Activated naive CD8-positive, alpha-beta T cell (primary cell): Measurements from ENCODE around the gene SBF1.
A peak's percentile ranks its signal among the peaks of the same experiment; 100 is the strongest.

Source experiments
- H3K27ac Mint-ChIP-seq: one replicate; pipeline ENCODE4 v1.8.0; 2021; ENCODE audit warnings: mixed read lengths
- H3K27me3 Mint-ChIP-seq: one replicate; pipeline ENCODE4 v1.8.0; 2021; ENCODE audit warnings: mixed read lengths
- H3K36me3 Mint-ChIP-seq: one replicate; pipeline ENCODE4 v1.8.0; 2021; ENCODE audit warnings: mixed read lengths
- H3K4me1 Mint-ChIP-seq: one replicate; pipeline ENCODE4 v1.8.0; 2021; ENCODE audit warnings: low read depth, mixed read lengths
- H3K4me3 Mint-ChIP-seq: one replicate; pipeline ENCODE4 v1.8.0; 2021; ENCODE audit warnings: mild to moderate bottlenecking, mixed read lengths
- H3K9me3 Mint-ChIP-seq: one replicate; pipeline ENCODE4 v1.8.0; 2021; ENCODE audit warnings: low read depth, mixed read lengths

Gene SBF1

DNA sequence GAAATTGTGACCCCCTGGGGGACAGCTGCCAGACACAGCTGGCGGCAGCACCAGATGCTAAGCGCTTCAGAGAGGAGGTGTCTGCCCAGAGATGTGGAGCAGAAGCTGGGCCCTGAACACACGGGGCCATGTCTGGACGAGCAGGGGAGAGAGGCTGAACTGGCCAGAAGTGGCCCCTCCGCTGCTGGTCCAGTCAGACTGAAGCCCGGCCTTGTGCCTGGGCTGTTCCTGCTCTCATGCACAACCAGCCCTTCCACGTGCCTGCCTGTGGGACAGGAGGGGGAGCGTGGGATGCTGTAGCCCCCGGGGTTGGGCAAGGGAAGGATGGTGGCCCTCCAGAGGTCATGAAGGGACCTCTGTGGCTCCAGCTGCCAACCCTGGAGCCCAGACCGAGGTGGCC is 8.3 kb upstream of the SBF1 start:
- Mint-ChIP-seq H3K36me3 (no peaks in the 10 kb centered on the region), H3K4me1 (peaks cover 9% of the 10 kb centered on the region), H3K4me3 (peak overlapping the region; percentile 27), H3K9me3 (no peaks in the 10 kb centered on the region), H3K27me3 (no peaks in the 10 kb centered on the region), H3K27ac (no peak overlapping the region)

DNA sequence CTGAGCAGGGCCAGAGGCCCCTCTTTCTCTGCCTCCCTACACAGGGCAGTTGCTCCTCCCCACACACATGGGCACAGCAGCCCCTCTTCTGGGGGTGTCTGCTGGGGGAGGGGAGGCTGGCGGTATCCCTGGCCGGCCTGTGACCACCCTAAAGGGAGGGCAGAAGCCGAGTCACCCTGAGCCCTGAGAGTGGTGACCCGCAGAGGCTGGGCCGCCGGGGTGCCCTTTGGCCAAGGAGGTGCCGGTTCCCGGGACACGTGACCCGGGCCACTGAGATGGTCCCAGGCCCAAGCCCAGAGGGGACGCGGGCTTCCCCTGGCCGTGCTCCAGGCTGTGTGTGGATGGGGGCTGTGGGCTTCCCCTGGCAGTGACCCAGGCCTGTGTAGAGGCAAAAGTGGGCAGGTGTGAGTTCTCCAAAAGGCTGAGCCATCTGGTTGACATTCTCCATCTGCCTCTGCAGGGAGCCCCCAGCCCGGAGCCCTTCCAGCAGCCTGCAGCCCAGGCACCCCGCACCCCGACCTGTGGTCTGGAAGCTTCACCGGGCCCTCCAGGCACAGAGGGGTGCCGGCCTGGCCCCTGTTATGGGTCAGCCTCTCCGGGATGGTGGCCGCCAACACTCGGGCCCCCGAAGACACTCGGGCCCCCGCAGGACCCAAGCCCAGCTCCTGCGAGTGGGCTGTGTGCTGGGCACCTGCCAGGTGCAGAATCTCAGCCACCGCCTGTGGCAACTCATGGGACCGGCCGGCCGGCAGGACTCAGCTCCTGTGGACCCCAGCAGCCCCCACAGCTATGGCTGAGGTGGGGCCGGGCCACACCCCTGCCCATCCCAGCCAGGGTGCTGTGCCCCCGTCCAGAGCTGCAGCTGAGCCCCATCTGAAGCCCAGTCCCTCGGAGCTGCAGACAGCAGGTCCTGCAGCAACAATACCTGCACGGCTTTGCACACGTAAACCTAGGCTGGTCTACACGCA is 7.6 kb upstream of the SBF1 start:
- Mint-ChIP-seq H3K4me3 (peak overlapping the region; percentile 76), H3K27ac (no peak overlapping the region), H3K4me1 (peaks cover 9% of the 10 kb centered on the region), H3K9me3 (no peaks in the 10 kb centered on the region), H3K36me3 (no peaks in the 10 kb centered on the region), H3K27me3 (no peaks in the 10 kb centered on the region)

DNA sequence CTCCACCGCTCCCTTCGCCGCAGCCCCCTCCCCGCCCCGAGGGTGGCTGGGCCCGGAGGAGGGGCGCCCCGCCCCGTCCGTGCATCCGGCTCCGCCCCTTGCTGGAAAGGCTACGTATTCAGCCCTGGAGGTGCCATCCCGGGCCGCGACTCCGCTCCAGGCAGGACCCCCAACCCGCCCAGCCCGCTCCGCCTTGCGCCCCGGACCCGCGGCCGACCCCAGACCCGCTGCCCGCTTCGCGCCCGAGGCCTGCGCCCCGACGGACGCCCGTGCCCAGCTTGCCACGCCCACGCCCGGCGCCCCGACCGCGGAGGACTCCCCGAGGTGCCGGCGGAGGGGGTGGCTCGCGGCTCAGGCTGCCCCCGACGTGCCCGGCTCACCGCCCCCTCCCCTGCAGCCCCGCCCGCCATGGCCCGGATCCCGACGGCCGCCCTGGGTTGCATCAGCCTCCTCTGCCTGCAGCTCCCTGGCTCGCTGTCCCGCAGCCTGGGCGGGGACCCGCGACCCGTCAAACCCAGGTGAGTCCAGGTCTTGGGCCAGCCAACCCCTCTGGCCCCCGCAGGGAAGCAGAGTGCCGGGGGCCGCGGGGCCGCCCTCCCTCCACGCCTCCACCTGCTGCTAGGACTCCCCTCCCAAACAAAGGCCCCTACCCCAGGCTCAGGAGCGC is 6.7 kb upstream of the SBF1 start, which contains the start of gene ADM2:
ADM2 (plus strand) TSS at position 104 of the 667 bp plus-strand sequence; CDS start at position 409, 305 bp downstream.
- H3K9me3 Mint-ChIP-seq, result no peaks in the 10 kb centered on the region
- H3K27me3 Mint-ChIP-seq, result no peaks in the 10 kb centered on the region
- H3K4me3 Mint-ChIP-seq, result peak within 1 kb of the TSS; percentile 82
- no peak within 1 kb of the TSS for H3K27ac Mint-ChIP-seq
- peaks cover 9% of the 10 kb centered on the region for H3K4me1 Mint-ChIP-seq
- H3K36me3 Mint-ChIP-seq, result no peaks in the 10 kb centered on the region

DNA sequence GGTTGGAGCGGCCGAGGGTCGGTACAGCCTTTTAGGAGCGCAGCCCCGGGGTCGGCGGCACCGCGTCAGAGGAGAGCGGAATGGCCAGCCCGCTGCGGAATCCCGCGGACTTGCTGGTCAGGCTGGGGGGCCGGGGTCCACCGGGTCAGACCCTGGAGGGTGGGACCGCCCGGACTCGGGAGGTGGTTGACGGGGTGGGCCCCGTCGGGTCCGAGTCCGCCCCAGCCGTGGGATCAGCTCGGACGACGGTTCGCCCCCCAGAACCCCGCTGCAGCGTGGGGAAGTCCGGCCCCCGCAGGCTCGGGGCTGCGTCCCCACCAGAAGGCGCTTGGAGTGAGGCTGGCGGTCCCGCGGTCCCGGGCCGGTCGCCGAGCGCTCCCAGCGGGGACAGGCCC is 6.2 kb upstream of the SBF1 start:
- no peaks in the 10 kb centered on the region for H3K9me3 Mint-ChIP-seq
- H3K4me1 Mint-ChIP-seq, result peaks cover 9% of the 10 kb centered on the region
- H3K4me3 Mint-ChIP-seq, result peak overlapping the region; percentile 82
- H3K27ac Mint-ChIP-seq, result no peak overlapping the region
- no peaks in the 10 kb centered on the region for H3K27me3 Mint-ChIP-seq
- no peaks in the 10 kb centered on the region for H3K36me3 Mint-ChIP-seq

DNA sequence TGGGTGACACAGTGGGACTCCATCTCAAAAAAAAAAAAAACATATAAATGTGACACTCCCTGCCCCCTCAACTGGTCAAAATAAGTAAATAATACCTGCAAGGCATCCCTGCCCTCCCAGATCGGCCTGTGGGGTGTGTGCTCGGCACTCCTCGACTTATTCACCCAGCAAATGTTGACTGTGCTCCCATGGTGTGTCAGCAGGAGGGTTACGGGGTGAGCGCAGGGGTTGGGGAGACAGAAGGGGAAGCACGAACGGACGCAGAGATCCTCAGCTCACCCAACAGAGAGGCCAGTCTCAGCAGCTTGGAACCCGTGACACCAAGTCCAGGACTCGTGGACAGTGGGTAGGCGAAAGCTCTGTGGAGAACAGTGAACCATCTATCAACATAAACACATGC is 4.9 kb upstream of the SBF1 start:
- H3K27ac Mint-ChIP-seq, result no peak overlapping the region
- no peaks in the 10 kb centered on the region for H3K9me3 Mint-ChIP-seq
- peak overlapping the region; percentile 82 for H3K4me3 Mint-ChIP-seq
- peaks cover 9% of the 10 kb centered on the region for H3K4me1 Mint-ChIP-seq
- no peaks in the 10 kb centered on the region for H3K27me3 Mint-ChIP-seq
- no peaks in the 10 kb centered on the region for H3K36me3 Mint-ChIP-seq

DNA sequence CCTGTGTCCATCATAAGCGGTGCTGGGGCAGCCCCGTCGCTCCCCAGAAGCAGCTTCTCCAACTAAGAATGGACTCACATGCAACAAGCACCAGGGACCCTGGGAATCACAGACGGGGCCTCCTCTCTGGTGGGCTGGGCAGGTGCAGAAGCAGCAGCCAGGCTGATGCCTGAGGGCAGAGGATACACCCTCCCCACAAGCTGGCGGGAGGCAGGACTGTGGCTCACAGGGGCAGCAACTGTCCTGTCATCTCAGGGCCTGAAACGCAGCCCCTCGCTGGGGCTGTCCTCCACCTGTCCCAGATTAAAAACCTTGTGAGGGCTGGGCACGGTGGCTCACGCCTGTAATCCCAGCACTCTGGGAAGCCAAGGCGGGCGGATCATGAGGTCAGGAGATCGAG is 3.1 kb upstream of the SBF1 start:
- no peaks in the 10 kb centered on the region for H3K36me3 Mint-ChIP-seq
- H3K27ac Mint-ChIP-seq, result no peak overlapping the region
- H3K9me3 Mint-ChIP-seq, result no peaks in the 10 kb centered on the region
- no peak overlapping the region for H3K4me3 Mint-ChIP-seq
- H3K27me3 Mint-ChIP-seq, result no peaks in the 10 kb centered on the region
- peaks cover 22% of the 10 kb centered on the region for H3K4me1 Mint-ChIP-seq

DNA sequence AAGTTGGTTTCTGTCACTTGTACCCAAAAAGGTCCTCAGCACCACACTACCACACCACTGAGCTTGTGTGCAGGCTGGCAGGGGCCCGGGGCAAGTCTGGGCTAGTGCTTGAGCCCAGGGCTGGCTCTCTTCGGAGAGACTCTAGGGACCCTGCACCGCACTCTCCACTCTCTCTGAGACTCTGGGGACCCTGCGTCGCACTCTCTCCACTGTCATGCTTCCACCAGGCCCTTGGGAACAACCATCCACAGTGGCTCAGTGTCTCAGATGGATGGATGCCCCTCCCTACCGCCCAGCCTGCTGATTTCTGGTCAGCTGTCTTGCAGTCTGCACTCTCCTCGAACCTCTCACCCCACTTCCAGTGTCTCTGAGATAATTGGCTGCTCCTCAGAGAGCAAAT is 2.0 kb upstream of the SBF1 start:
- Mint-ChIP-seq H3K27me3 (no peaks in the 10 kb centered on the region), H3K27ac (no peak overlapping the region), H3K9me3 (no peaks in the 10 kb centered on the region), H3K4me3 (peak overlapping the region; percentile 73), H3K4me1 (peaks cover 31% of the 10 kb centered on the region), H3K36me3 (no peaks in the 10 kb centered on the region)

DNA sequence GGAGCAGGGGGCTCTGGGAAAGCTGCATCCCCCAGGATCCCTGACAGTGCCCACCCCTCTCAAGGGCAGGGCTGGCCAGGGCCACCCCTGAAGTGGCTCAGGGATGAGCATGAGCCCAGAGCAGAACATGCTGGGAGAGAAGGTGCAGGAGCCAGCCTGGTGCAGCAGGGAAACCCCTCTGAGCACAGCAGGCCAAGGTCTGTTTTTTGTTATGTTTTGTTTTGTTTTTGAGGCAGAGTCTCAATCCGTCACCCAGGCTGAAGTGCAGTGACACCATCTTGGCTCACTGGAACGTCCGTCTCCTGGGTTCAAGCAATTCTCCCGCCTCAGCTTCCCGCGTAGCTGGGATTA is 792 bp upstream of the SBF1 start:
- H3K4me3 Mint-ChIP-seq, result peak overlapping the region; percentile 73

DNA sequence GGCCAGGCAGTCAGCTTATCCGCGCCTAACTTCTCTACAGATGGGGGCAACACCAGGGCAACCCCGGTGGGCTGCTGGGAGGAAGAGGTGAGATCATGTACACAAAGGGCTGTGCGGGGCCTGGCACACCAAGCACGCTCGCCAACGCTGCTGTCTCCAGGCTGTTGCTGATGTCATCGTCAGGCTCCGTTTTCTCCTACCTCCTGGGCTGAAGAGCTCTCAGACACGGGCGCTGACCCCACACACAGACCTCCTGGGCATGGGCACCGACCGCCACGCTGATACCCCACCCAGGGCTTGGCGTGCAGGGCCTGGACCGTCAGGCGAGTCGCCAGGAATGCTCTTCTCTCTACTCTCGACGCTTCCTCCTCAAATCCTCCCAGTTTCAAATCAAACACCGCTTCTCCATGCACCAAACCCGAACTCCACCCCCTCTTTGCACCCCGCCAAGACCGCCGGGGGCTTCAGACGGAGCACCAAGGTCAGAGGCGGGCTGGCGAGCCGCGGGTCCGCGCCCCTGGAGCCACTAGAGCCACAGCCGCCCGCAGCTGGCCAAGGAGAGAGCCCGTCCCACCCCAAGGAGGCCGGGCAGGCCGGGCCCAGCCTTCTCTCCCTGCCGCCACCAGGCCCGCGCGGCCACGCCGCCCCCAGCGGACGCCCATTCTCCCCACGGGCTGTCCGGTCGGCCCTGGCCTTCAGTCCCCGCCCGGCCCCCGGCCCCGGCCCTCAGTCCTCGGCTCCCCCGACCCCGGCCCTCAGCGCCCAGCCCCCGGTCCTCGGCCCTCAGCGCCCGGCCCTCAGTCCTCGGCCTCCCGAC is 772 bp downstream of the SBF1 start:
- H3K27me3 Mint-ChIP-seq, result no peaks in the 10 kb centered on the region
- peaks cover 48% of the 10 kb centered on the region for H3K4me1 Mint-ChIP-seq
- H3K9me3 Mint-ChIP-seq, result no peaks in the 10 kb centered on the region

More for the DNA sequence above, 792 bp upstream of the SBF1 start:
- peak overlapping the region; percentile 54 for H3K27ac Mint-ChIP-seq
- H3K36me3 Mint-ChIP-seq, result no peaks in the 10 kb centered on the region
- no peaks in the 10 kb centered on the region for H3K9me3 Mint-ChIP-seq
- H3K4me1 Mint-ChIP-seq, result peaks cover 42% of the 10 kb centered on the region
- H3K27me3 Mint-ChIP-seq, result no peaks in the 10 kb centered on the region

DNA sequence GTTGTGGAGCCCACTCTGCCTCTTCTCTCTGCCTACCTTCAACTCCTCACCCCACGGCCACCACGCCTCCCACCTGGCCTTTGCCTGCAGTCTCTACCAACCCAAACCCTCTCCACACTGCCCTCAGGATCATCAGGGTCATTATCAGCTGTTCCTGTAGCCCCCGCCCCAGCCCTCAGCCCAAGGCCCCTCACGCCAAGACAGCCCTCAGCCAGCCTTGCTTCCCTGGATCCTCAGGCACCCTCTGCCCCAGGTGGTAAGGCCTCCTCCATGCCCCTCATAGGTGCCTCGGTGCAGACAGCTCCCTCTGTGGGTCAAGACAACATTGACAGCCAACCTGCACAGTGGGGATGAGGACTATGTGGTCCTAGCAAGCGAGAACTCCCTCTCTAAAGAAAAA is 1.7 kb downstream of the SBF1 start:
- Mint-ChIP-seq H3K4me3 (peak overlapping the region; percentile 93), H3K4me1 (peaks cover 57% of the 10 kb centered on the region), H3K36me3 (no peaks in the 10 kb centered on the region), H3K27me3 (no peaks in the 10 kb centered on the region), H3K27ac (peak overlapping the region; percentile 95), H3K9me3 (no peaks in the 10 kb centered on the region)

More for the DNA sequence above, 772 bp downstream of the SBF1 start:
- Mint-ChIP-seq H3K36me3 (no peaks in the 10 kb centered on the region), H3K27ac (peak overlapping the region; percentile 95), H3K4me3 (peak overlapping the region; percentile 93)

DNA sequence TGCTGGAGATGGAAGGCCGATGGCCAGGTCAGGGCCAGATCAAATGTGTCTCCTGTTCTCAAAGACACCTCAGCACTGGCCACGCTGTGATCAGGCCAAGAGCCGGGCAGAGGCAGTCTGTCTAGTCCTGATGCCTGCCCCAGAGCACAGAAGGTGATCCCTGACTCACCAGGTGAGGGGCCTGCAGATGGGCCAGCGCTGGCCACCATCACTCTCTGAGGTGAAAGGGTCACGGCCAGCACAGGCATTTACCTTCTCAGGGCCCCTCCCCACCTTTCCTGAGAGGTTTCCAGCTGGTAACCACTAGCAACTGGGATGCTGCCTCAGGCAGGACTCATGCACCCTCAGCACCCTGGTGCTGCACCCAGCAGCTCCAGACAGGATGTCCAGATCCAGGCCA is 2.9 kb downstream of the SBF1 start:
- Mint-ChIP-seq H3K4me3 (peak overlapping the region; percentile 77), H3K36me3 (peaks cover under 1% of the 10 kb centered on the region), H3K27me3 (no peaks in the 10 kb centered on the region), H3K4me1 (peaks cover 63% of the 10 kb centered on the region), H3K9me3 (no peaks in the 10 kb centered on the region), H3K27ac (peak overlapping the region; percentile 95)

DNA sequence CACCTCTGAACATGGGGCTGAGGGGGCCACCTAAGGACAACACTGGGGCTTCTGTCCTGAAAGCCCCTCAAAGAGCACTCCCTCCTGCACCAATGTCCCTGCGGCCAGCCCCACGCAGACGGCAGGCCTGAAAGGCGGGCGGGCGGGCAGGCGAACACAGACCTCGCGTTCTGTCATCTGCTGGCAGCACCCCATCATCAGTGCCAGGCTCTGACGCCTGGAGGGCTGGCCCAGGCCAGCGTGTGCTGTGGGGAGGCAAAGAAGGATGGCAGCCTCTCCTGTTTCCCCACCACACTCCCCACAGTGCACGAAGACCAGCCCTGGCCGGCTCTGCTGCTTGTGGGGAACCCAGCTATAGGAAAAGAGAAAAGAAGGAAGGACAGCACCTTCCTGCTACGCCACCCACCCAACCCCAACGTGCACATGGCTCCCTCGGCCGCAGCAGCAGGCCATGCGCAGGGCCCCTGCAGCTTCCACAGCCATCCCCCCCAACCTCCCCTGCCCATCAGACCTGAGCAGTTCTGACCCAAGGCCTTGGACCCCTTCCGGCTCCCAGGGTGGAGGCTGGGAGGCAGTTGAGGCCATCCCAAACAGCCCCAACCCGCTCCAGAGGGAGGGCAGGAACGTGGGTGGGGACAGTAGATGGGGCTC is 3.5 kb downstream of the SBF1 start:
- no peaks in the 10 kb centered on the region for H3K27me3 Mint-ChIP-seq
- peak overlapping the region; percentile 95 for H3K27ac Mint-ChIP-seq
- no peaks in the 10 kb centered on the region for H3K9me3 Mint-ChIP-seq
- peak overlapping the region; percentile 77 for H3K4me3 Mint-ChIP-seq
- peaks cover 4% of the 10 kb centered on the region for H3K36me3 Mint-ChIP-seq
- peaks cover 70% of the 10 kb centered on the region for H3K4me1 Mint-ChIP-seq

DNA sequence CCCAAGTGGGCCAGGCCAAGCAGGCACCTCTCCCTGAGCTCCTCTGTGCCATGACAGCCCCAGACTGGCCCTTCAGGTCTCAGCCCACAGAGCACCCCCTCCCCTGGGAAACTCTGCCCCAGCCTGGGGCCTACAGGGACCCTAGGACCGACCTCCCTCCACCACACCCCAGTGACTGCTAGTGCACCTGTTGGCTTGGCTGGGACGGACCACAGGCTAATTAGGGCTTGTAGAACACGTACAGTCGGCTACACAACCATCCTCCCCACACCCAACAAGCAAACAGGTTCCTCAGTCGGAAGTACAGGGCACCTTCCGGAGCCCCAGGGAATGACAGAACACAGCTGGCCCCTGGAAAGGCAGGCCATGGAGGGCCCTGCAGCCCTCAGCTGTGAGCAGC is 4.3 kb downstream of the SBF1 start:
- Mint-ChIP-seq H3K4me3 (peak overlapping the region; percentile 77), H3K4me1 (peaks cover 70% of the 10 kb centered on the region), H3K9me3 (no peaks in the 10 kb centered on the region), H3K36me3 (peaks cover 4% of the 10 kb centered on the region), H3K27ac (peak overlapping the region; percentile 95), H3K27me3 (no peaks in the 10 kb centered on the region)
